H54 (cell line): ENCODE measurements around the gene NF1.
"Not testable (repeated sequence)": the region's sequence is repeated elsewhere in the genome, so short reads cannot be mapped to it uniquely, and the experiment has no call there.

Experiments used
- DNase-seq: peaks from one replicate; pipeline ENCODE4 v3.0.0; 2011; ENCODE audit warnings: low spot score, mixed read lengths; ENCODE audit not compliant: insufficient read length
- FAIRE-seq: peaks from 3 replicates; lab custom pipeline; 2011; peaks lifted over from hg19 to GRCh38; lab: Jason Lieb, UNC
- POLR2A ChIP-seq: IDR thresholded peaks from 2 replicates; pipeline ENCODE4 v1.6.1; 2011; ENCODE audit warnings: low read depth, mild to moderate bottlenecking, low read length

The NF1 gene

GRCh38 chr17:31251970-31252328 is 157.2 kb downstream of the NF1 start:
- FAIRE-seq: no peak
- DNase-seq: no peak
- TF ChIP-seq POLR2A: no peak

- FAIRE-seq (no peak), DNase-seq (no peak)
- TF ChIP-seq POLR2A: no peak
Observed at GRCh38 chr17:31252741-31253140, 158.0 kb downstream of the NF1 start.

- FAIRE-seq (no peak), DNase-seq (no peak)
- no peak for TF ChIP-seq POLR2A
Observed at GRCh38 chr17:31254654-31255053, 159.9 kb downstream of the NF1 start.

DNA sequence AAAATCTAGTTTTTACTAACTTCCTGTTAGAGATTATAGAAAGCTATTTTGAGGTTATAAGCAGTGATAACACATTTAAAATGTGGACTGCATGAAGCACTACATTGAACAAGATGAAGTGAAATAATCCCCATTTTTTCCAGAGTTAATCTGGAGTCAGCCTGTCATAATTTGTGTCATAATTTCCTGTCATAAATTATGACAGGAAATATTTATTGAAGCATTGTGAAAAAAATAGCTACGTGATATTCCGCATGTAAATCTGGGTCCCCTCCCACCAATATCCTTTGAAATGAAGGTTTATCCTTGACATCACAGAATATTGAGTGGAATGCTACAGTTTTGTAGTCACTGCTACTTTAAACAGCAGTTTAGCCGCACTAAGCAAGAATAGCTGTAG is 162.2 kb downstream of the NF1 start:
- no peak for DNase-seq
- no peak for FAIRE-seq
- no peak for TF ChIP-seq POLR2A

- no peak for DNase-seq
Observed at GRCh38 chr17:31260151-31260550, 165.4 kb downstream of the NF1 start.

DNA sequence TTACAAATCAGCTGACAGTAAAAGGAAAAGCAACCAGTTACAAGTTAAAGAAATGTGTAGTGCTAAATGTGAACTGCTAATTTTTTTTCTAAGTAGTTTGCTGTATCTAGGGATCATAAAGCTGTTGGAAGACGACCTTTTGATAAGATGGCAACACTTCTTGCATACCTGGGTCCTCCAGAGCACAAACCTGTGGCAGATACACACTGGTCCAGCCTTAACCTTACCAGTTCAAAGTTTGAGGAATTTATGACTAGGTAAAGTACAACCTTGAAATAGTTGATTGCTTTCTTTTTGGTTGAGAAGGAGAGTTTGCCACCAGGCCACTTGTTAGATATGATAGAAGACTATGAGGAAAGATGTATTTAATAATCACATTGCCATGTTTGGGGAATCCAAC is 166.8 kb downstream of the NF1 start:
- DNase-seq (no peak), FAIRE-seq (no peak)
- TF ChIP-seq POLR2A: no peak

More at GRCh38 chr17:31260151-31260550, 165.4 kb downstream of the NF1 start:
- FAIRE-seq: no peak
- TF ChIP-seq POLR2A: no peak

DNA sequence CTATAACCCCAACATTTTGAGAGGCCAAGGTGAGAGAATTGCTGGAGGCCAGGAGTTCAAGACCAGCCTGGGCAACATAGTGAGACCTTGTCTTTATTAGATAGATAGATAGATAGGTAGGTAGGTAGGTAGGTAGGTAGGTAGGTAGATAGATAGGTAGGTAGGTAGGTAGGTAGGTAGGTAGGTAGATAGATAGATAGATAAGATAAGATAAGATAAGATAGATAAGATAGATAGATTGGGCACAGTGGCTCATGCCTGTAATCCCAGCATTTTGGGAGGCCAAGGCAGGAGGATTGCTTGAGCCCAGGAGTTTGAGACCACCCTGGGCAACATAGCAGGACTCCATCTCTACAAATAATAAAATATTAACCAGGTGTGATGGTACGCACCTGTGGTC is 168.1 kb downstream of the NF1 start:
- not testable (repeated sequence) for DNase-seq, FAIRE-seq

DNA sequence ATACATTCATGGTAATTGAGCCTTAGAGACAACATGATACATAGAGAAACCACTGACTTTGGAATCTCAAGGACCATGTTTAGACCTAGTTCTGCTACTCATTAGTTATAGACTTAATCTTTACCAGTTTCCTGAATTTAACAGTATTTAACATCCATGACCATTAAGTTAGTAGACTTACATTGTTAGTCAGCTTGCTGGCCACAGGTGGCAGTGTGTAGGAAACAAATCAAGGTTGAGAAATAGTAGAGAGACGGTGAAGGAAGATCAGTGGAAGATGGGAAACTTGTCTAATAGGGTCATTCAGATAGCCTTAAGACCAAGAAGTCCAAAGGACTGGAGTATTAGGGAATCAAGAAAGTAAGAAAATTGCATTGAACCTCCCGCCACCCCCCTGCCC is 171.3 kb downstream of the NF1 start:
- FAIRE-seq: no peak
- no peak for DNase-seq
- no peak for TF ChIP-seq POLR2A

DNA sequence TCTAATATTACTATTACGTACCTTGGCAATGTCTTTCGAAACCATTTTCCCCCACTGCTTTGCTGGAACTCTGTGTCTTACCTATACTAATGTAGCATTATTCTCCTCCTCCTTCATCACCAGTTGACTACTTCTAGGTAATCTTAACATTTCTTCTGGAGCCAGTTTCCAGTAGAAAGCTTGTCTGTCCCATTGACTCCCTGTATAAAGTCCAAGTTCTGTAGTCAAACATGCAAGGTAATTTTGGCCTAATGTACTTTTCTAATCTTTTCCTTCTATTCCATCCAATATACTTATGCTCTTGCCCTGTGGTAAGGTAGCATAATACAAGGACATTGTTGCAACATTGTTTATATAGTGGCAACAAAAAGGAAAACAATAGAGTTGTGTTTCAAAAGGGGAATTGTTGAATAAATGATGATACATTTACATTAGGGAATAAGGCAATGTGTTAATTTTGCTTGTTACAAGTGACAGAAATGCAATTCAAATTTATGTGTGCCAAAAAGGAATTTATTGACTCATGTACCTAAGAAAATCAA is 174.3 kb downstream of the NF1 start:
- FAIRE-seq (peak; percentile 23), DNase-seq (no peak)
- TF ChIP-seq POLR2A: no peak

GRCh38 chr17:31269578-31269983 is 174.8 kb downstream of the NF1 start:
- FAIRE-seq (peak; percentile 100), DNase-seq (peak; percentile 47)

DNA sequence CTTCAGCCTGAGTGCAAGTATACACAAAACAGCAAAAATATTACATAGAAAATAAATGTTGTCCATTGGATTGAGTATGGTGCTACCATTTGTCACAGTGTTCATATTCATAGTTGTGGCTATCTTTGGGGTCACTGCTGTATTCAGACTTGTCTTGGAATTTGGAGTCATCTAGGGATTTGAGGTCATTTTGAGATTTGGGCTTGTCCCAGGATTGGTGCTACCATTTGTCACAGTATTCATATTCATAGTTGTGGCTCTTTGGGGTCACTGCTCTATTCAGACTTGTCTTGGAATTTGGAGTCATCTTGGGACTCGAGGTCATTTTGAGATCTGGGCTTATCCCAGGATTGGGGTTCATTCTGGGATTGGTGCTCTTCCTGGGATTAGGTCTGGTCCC is 177.5 kb downstream of the NF1 start:
- no peak for TF ChIP-seq POLR2A
- FAIRE-seq (no peak), DNase-seq (no peak)

More at GRCh38 chr17:31269578-31269983, 174.8 kb downstream of the NF1 start:
- no peak for TF ChIP-seq POLR2A

DNA sequence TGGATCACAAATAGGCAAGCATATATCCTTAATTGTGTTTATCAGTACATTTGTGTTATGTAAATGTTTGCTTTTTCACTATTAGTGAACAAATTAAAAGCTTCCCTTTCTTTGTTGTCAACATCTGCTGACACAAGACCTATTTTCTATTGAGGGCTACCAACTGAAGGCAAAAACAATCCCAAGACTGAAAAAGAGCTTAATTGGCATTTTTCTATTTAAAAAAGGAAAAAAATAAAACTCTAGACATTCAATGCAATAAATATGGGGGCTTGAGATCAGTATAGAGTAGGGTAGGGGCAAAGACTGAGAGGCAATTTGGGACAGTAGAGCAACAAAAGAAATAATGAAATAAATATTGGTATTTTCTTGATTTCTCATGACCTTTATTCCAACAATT is 178.0 kb downstream of the NF1 start:
- no peak for TF ChIP-seq POLR2A
- FAIRE-seq (no peak), DNase-seq (no peak)

DNA sequence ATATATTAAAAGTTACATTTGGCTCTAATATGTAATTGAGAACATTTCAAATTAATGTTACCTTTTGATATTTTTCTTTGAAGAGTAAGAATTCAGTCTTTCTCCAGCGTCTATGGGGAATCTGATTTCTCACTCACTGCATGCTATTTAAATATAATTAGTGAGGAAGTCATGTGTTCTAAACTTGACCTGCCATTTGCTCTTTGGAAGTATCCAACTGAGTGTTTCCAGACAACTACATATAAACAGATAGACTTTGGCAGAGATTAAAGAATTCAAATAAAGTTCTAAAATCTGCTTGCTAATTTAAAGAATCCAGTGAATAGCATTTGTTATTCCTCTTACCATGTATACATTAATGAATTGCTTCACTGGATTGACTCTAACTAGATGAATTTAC is 178.7 kb downstream of the NF1 start:
- no peak for FAIRE-seq
- DNase-seq: no peak
- TF ChIP-seq POLR2A: no peak

- DNase-seq: no peak
- FAIRE-seq: no peak
- TF ChIP-seq POLR2A: no peak
Observed at GRCh38 chr17:31274252-31274651, 179.5 kb downstream of the NF1 start.

DNA sequence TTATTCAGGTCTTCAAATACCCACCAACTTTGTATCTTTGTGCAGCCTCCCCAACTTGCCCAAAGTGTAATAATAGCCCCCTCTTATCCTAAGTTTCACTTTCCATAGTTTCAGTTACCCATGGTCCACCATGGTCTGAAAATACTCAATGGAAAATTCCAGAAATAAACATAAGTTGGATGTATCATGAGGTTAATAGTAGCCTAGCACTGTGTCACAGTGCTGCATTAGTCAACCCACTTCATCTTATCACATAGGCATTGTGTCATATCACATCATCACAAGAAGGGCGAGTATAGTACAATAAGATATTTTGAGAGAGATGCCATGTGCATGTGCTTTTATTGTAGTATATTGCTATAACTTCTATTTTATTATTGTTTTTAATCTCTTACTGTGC is 180.3 kb downstream of the NF1 start:
- TF ChIP-seq POLR2A: no peak
- DNase-seq (no peak), FAIRE-seq (no peak)

DNA sequence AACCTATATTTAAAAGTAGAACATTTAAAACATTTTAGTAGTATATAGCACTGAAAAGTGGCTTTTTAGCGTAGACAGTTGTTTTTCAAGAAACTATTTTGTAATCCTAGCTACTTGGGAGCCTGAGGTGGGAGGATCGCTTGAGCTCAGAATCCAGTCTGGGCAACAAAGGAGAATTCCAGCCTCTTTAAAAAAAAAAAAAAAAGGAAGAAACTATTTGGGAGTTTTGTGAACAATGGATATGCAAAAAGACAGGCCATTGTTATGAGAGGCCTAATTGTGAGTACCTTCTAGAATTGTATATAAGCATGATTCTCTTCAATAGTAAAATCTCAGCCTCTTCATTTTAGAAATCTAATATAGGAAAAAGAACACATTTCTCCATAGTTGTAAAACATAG is 184.6 kb downstream of the NF1 start:
- FAIRE-seq (no peak), DNase-seq (no peak)
- TF ChIP-seq POLR2A: no peak
